GM18873 (cell line): ENCODE measurements around the gene SAMD9L.
"Not testable (repeated sequence)": the region's sequence is repeated elsewhere in the genome, so short reads cannot be mapped to it uniquely, and the experiment has no call there.

Source experiments
- ATAC-seq: cut with Tn5 transposase; IDR thresholded peaks from one replicate; pipeline ENCODE4 v1.9.1; 2021; ENCODE audit warnings: mild to moderate bottlenecking, moderate library complexity, moderate number of reproducible peaks; ENCODE audit not compliant: unreplicated experiment, low FRiP score

The SAMD9L gene

DNA sequence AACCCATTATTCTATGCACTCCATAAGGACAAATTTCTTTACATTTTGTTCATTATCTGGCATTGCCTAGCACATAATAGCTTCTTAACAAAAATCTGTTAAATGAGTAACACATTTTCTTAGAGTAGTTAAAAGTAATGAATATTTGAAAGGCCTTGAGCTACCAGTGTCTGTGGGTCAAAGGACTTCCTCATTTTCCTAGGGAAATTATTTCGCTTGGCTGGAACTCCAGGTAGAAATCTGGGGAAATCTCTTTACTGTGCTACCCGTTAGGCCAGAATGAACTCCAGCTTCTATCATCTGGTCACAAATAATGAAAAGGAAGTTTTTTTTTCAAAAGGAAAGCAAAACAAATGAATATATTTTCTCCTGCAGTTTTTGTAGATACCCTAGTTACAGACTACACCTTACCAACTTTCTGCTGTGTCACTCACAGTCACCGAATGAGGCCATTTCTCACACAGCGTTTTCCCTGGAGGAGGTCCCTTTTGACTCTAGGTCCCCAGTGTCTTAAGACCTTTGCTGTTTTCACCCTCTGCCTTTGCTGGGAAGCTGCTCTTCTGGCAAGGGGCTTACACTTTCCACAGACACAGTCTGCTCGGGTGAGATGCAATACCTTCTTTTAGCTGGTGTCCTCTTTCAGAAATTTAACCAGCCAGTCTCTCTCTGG lies 1.6 kb downstream of the SAMD9L start:
- no peak for ATAC-seq

DNA sequence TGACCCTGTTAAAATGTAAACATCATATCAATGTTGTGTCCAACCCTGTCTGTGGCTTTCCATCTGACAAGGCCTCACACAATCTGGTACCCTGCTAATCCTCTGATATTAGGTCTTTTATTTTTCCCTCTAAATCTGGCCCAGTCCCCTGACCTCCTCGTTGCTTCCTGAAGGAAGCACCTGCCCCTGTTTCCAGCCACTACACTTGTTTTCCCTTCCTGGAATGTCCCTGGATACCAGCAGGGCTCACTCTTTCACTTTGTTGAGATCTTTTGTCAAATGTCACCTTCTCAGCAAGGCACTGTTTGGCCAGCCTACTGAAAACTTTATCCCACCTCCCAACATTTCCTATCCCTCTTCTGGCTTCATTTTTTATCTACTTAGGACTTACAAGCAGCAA lies 2.1 kb downstream of the SAMD9L start:
- ATAC-seq, result no peak

- ATAC-seq, result no peak
Measured at GRCh38 chr7:93145354-93145753, 2.8 kb downstream of the SAMD9L start.

- no peak for ATAC-seq
Measured at GRCh38 chr7:93142127-93142526, 6.1 kb downstream of the SAMD9L start.

GRCh38 chr7:93140582-93141191 lies 7.5 kb downstream of the SAMD9L start:
- no peak for ATAC-seq

GRCh38 chr7:93138576-93138975 lies 9.6 kb downstream of the SAMD9L start:
- no peak for ATAC-seq

DNA sequence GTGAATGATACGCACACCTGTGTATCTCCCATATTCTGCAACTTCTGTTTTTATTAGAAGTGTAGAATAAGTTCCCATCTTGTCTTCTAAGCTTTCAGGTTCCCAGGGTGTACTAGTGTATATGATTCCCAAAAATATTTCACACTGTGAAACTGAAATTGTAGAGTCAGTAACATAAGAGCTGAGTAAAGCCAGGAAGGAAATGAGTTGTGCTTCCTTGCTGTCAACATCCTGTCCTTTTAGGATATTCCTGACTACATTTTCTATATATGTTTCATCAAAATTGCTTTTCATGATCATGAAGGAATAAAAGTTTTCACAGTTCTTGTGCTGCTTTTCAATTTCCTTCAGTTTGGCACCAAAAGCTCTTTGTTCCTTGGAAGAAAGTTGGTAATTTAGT lies 15.2 kb downstream of the SAMD9L start:
- no peak for ATAC-seq

DNA sequence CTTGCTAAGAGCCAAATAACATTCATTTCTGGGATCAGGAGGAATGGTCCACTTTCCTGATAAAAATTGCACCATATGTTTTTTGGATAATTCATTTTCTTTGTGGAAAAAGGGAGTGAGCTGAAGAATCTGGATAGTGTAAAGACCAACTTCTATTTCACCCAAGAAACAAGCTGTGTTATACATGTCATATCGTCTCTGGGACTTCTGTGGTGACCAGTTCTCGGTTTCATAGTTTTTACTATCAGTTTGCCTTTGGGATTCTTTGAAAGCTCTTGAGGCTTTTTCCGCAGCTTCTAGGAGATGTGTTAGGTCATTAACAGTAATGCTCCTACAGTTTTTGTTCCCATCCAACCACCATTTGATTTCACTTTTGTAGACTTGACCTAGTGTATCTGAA lies 16.0 kb downstream of the SAMD9L start:
- ATAC-seq, result no peak

DNA sequence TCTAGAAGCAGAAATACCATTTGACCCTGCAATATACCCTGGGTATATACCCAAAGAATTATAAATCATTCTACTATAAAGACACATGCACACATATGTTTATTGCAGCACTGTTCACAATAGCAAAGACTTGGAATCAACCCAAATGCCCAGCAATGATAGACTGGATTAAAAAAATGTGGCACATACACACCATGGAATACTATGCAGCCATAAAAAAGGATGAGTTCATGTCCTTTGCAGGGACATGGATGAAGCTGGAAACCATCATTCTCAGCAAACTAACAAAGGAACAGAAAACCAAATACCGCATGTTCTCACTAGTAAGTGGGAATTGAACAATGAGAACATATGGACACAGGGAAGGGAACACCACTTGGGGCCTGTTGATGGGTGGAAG lies 21.2 kb downstream of the SAMD9L start:
- ATAC-seq, result not testable (repeated sequence)

- ATAC-seq, result not testable (repeated sequence)
Measured at GRCh38 chr7:93123532-93123931, 24.7 kb downstream of the SAMD9L start.

DNA sequence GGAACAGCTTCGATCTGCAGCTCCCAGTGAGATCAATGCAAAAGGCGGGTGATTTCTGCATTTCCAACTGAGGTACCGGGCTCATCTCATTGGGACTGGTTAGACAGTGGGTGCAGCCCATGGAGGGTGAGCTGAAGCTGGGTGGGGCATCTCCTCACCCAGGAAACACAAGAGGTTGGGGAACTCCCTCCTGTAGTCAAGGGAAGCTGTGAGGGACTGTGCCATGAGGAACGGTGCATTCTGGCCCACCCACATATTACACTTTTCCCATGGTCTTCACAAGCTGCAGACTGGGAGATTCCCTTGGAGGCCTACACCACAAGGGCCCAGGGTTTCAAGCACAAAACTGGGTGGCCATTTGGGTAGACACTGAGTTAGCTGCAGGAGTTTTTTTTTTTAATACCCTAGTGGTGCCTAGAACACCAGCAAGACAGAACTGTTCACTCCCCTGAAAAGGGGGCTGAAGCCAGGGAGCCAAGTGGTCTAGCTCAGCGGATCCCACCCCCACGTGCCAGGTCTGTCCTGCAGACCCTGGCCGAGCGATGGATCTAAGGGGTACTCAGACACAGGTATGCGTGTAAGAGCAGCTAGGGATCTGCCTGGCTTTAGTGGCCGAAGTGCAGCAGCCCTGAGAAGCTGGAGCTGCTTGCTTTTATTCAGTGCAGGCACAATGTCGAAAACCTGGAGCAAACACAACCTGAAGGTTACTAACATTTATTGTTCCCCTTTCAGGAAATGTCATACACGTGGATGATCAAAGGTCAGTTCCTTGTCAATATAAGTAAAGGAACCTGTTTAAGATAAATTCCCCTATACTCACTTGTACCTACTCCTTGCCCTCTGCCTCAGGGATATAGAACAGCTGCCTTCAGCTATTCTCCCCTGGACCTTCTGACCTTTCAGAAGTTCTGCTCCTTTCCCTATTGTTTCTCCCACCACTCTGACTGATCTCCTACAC lies 27.3 kb downstream of the SAMD9L start:
- no peak for ATAC-seq

- ATAC-seq, result no peak
Measured at GRCh38 chr7:93119191-93119905, 28.8 kb downstream of the SAMD9L start.

DNA sequence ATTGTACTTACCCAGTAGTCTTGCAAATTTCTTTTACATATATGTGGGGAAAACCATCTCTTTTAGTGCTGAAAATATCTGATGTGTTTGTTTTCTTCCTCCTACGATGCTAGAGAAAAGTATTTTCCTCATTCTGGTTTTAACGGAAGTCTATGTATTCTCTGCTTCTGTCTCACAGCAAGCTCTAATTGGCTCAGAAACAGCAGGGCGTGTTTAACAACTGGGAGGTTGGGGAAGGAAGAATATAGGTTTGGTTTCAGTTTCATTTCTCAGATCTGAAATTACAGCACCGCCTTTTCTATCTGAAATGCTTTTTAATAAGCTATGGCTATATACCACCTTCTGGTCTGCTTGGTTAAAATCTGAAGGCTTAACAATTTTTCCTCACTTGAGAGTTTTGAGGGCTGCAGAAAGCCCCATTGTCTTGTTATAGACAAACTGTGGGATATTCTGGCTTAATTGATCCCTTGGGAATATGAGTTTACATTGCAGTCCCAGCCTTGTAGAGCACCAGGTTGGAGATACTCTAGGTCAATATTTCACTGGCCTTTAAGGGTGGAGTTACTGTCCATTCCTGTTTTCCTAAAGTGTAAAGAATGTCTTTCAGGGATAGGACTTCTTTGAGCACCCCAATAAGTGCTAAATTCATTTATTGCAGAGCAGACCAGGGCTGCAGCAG lies 30.2 kb downstream of the SAMD9L start, which contains the start of gene SAMD9:
SAMD9 (minus strand) TSS at position 128 of the 679 bp plus-strand sequence. CDS start 11,882 bp downstream, outside the sequence.
- peak; percentile 100 for ATAC-seq

- ATAC-seq, result no peak
Measured at GRCh38 chr7:93117327-93117726, 30.9 kb downstream of the SAMD9L start.

DNA sequence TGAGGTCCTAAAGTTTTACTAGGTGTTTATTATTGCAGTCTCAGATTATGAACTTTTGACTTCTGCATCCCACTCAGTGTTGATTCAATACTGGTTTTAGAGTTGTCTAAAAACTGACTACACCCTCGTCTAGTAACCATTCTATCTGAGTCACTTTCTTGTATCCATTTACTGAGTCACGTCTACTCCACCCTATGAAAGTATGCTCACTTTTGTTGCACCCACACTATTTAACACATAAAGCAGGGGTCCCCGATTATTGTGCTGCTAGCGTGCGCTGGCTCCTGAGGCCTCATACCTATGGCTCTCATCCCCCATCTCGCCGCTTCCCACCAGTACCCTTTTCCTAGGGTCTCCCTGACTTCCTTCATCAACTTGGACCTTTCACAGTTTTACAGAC lies 32.4 kb downstream of the SAMD9L start:
- ATAC-seq, result no peak

DNA sequence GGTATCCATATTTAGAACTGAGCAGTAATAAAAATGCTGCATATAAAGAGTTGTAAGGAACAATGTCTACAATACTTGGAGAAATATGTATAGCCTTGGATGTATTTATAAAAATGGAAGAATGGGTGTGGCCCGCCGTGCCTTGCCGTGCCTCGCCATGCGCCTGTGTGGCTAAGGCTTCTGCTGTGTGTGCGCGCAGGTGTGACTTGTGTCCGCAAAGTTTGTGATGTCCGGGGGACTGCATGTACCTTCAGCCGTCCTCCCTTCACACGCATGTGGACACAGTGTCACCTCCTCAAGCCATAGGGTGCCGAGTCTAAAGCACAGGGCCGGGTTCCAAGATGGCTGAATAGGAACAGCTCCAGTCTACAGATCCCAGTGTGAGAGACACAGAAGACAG lies 40.2 kb downstream of the SAMD9L start:
- no peak for ATAC-seq

DNA sequence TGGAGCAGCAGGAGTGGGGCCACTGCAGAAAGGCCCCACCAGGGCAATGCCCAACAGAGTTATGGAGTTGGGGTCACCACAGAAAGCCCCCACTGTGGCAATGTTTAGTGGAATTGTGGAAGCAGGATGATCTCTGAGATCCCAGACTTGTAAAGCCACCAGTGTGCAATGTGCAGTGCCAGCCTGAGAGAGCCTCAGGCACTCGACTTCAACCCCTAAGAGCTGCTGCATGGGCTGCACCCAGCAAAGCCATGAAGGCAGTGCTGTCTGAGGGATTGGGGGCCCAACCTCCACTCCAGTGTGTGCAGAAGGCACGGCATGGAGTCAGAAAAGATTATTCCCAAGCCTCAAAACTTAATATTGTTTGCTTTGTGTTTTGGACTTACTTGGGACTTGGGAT lies 50.8 kb downstream of the SAMD9L start:
- no peak for ATAC-seq

- ATAC-seq, result peak; percentile 74
Measured at GRCh38 chr7:93092757-93093370, 55.3 kb downstream of the SAMD9L start.
